ENCODE measurements around the gene RFTN1.

RFTN1 gene

GRCh38 chr3:16300307-16300706 is 213.2 kb downstream of the RFTN1 start:
- DNase-seq = no peak

- DNase-seq = no peak
Measured at GRCh38 chr3:16299746-16300145, 213.8 kb downstream of the RFTN1 start.

GRCh38 chr3:16298891-16299290 is 214.6 kb downstream of the RFTN1 start:
- no peak for DNase-seq

- no peak for DNase-seq
Measured at GRCh38 chr3:16297997-16298885, 215.3 kb downstream of the RFTN1 start.

GRCh38 chr3:16295298-16295890 is 218.1 kb downstream of the RFTN1 start:
- DNase-seq = no peak

GRCh38 chr3:16294844-16295243 is 218.7 kb downstream of the RFTN1 start:
- no peak for DNase-seq

- DNase-seq = peak; percentile 33
Measured at GRCh38 chr3:16290827-16291196, 222.7 kb downstream of the RFTN1 start.

GRCh38 chr3:16290007-16290826 is 223.3 kb downstream of the RFTN1 start:
- DNase-seq = peak; percentile 67

GRCh38 chr3:16289144-16289889 is 224.2 kb downstream of the RFTN1 start:
- peak; percentile 43 for DNase-seq

- DNase-seq = no peak
Measured at GRCh38 chr3:16288664-16289063, 224.8 kb downstream of the RFTN1 start.

- DNase-seq = no peak
Measured at GRCh38 chr3:16286751-16287543, 226.6 kb downstream of the RFTN1 start.

GRCh38 chr3:16286161-16286560 is 227.3 kb downstream of the RFTN1 start:
- no peak for DNase-seq

- no peak for DNase-seq
Measured at GRCh38 chr3:16284633-16285032, 228.9 kb downstream of the RFTN1 start.

GRCh38 chr3:16280671-16281070 is 232.8 kb downstream of the RFTN1 start:
- peak; percentile 73 for DNase-seq

- DNase-seq = no peak
Measured at GRCh38 chr3:16279010-16279801, 234.3 kb downstream of the RFTN1 start.

GRCh38 chr3:16277471-16277870 is 236.0 kb downstream of the RFTN1 start:
- DNase-seq = peak; percentile 30

- DNase-seq = no peak
Measured at GRCh38 chr3:16273867-16274266, 239.6 kb downstream of the RFTN1 start.

- DNase-seq = no peak
Measured at GRCh38 chr3:16272588-16272987, 240.9 kb downstream of the RFTN1 start.

GRCh38 chr3:16270855-16271254 is 242.6 kb downstream of the RFTN1 start:
- DNase-seq = no peak

GRCh38 chr3:16266714-16267113 is 246.8 kb downstream of the RFTN1 start:
- DNase-seq = no peak

All from fibroblast of skin of scalp (primary cell).